Fibroblast of the aortic adventitia (primary cell): Measurements from ENCODE around the gene RUNX1. TPM values are rescaled to one million over a fixed set of nuclear protein-coding genes. Genes with fewer than 3 reads are reported as not detected.

Experiments
- DNase-seq: peaks from one replicate; pipeline ENCODE4 v3.0.0-alpha.2; 2010; ENCODE audit warnings: low read depth
- H3K4me3 ChIP-seq: 2 replicates; pipeline ENCODE4 v1.5.1; 2011; ENCODE audit warnings: low read depth, mild to moderate bottlenecking, control low read depth, low read length, moderate library complexity
- CTCF ChIP-seq: IDR thresholded peaks from 2 replicates; pipeline ENCODE4 v1.5.1; 2011; ENCODE audit warnings: mild to moderate bottlenecking, low read length, control low read depth, inconsistent platforms; ENCODE audit not compliant: insufficient read depth
- total RNA-seq: library from RNA; depleted of rRNA; stranded (reverse); fragments of >200 nt; gene quantifications from 2 replicates; pipeline ENCODE4 v1.2.3, GENCODE V29; 2012; ENCODE audit warnings: low replicate concordance

RUNX1 gene
- total RNA-seq, 1 donor = 28.0 TPM

GRCh38 chr21:34919406-34919805 lies 129.7 kb downstream of the RUNX1 start:
- no peak overlapping the region for H3K4me3 ChIP-seq
- no peak for DNase-seq
- TF ChIP-seq CTCF = no peak

- DNase-seq = no peak
- no peak overlapping the region for H3K4me3 ChIP-seq
- TF ChIP-seq CTCF = no peak
Measured at GRCh38 chr21:34916446-34916845, 132.7 kb downstream of the RUNX1 start.

- DNase-seq = peak; percentile 64
- no peak for TF ChIP-seq CTCF
- no peak overlapping the region for H3K4me3 ChIP-seq
Measured at GRCh38 chr21:34915364-34915841, 133.7 kb downstream of the RUNX1 start.

- no peak for DNase-seq
- TF ChIP-seq CTCF = no peak
Measured at GRCh38 chr21:34914239-34914638, 134.9 kb downstream of the RUNX1 start.

GRCh38 chr21:34913811-34914210 lies 135.3 kb downstream of the RUNX1 start:
- no peak overlapping the region for H3K4me3 ChIP-seq
- TF ChIP-seq CTCF = no peak
- DNase-seq = peak; percentile 36

More at GRCh38 chr21:34914239-34914638, 134.9 kb downstream of the RUNX1 start:
- H3K4me3 ChIP-seq = no peak overlapping the region

- DNase-seq = peak; percentile 20
- TF ChIP-seq CTCF = no peak
- H3K4me3 ChIP-seq = no peak overlapping the region
Measured at GRCh38 chr21:34912022-34912945, 136.8 kb downstream of the RUNX1 start.
